Fibroblast of the aortic adventitia (primary cell): ENCODE results near the gene SLC28A3. TPM values are rescaled to one million over a fixed set of nuclear protein-coding genes. Genes with fewer than 3 reads are reported as not detected.

Source experiments
- DNase-seq: peaks from one replicate; pipeline ENCODE4 v3.0.0-alpha.2; 2010; ENCODE audit warnings: low read depth
- H3K4me3 ChIP-seq: 2 replicates; pipeline ENCODE4 v1.5.1; 2011; ENCODE audit warnings: low read depth, mild to moderate bottlenecking, control low read depth, low read length, moderate library complexity
- CTCF ChIP-seq: IDR thresholded peaks from 2 replicates; pipeline ENCODE4 v1.5.1; 2011; ENCODE audit warnings: mild to moderate bottlenecking, low read length, control low read depth, inconsistent platforms; ENCODE audit not compliant: insufficient read depth
- total RNA-seq: library from RNA; depleted of rRNA; stranded (reverse); fragments of >200 nt; gene quantifications from 2 replicates; pipeline ENCODE4 v1.2.3, GENCODE V29; 2012; ENCODE audit warnings: low replicate concordance

SLC28A3 gene
- total RNA-seq, 1 donor, result 0.36 TPM

- no peak for TF ChIP-seq CTCF
- H3K4me3 ChIP-seq, result no peak overlapping the region
- peak; percentile 71 for DNase-seq
These were observed 2.6 kb upstream of the SLC28A3 start for GRCh38 chr9:84343111-84343521.

- no peak for DNase-seq
- no peak overlapping the region for H3K4me3 ChIP-seq
- TF ChIP-seq CTCF, result no peak
These were observed 596 bp downstream of the SLC28A3 start for GRCh38 chr9:84339962-84340361.

GRCh38 chr9:84339503-84339902, 1.1 kb downstream of the SLC28A3 start:
- TF ChIP-seq CTCF, result no peak
- DNase-seq, result no peak
- no peak overlapping the region for H3K4me3 ChIP-seq

DNA sequence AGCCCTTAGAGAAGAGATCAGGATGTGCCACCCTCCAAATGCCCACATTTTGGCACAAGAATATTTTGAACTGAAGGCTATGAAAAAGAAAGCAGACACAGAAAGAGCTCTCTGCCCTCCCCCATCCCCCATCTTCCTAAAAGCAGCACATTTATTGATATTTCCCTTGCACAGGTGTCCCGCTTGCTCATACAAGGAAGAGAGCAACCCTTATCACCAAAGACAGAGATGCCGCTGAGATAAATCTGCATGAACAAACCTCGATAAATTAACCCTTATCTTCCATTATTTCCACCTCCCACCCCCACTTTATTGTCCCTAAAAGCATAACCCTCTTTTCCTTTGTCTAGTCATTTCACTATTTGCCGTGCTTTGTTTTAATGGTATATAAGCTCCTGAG, 1.8 kb downstream of the SLC28A3 start:
- H3K4me3 ChIP-seq, result no peak overlapping the region
- TF ChIP-seq CTCF, result no peak
- no peak for DNase-seq

GRCh38 chr9:84337252-84337651, 3.3 kb downstream of the SLC28A3 start:
- no peak for TF ChIP-seq CTCF
- H3K4me3 ChIP-seq, result no peak overlapping the region
- no peak for DNase-seq

- no peak for TF ChIP-seq CTCF
- H3K4me3 ChIP-seq, result no peak overlapping the region
- DNase-seq, result peak; percentile 67
These were observed 9.3 kb downstream of the SLC28A3 start for GRCh38 chr9:84331119-84331809.

- no peak overlapping the region for H3K4me3 ChIP-seq
- no peak for TF ChIP-seq CTCF
- no peak for DNase-seq
These were observed 10.3 kb downstream of the SLC28A3 start for GRCh38 chr9:84330246-84330645.
